ENCODE results near the gene NBDY.

DNA sequence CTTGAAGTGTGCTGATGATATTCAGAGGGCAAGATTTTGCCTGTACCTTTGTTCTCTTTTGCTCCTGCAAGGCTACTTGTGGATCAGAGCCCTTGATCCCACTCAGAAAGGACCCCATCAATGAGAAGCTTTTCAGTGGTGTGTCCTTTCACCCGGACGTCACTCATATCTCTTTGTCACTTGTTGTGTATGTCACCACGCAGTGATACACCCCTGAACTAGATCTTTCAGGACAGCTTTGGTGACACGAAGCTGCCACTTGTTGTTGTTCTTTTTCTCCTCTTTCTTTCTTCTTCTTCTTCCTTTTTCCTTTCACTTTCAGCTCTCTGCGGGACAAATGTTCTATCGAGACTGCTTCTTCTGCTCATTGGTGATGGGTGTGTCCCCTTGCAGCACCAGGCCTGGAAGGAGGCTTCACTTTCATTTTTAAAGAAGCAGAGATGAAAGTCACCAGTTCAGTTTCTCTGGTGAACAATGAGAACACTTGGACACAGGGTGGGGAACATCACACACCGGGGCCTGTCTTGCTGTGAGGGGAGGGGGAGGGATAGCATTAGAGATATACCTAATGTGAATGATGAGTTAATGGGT is 83.6 kb downstream of the NBDY start:
- TF ChIP-seq CTCF (conservative IDR thresholded peaks at IDR 0.05; ENCODE audit: low read depth, low read length) (no peak), EZH2 (IDR thresholded peaks at IDR 0.05; ENCODE audit: borderline replicate concordance, low read depth, low read length, poor library complexity, severe bottlenecking) (no peak)

All from A673 (cell line).